HG02885 (cell line): ENCODE data around the gene TMCC1.
"Not testable (repeated sequence)": the region's sequence is repeated elsewhere in the genome, so short reads cannot be mapped to it uniquely, and the experiment has no call there.

Experiments
- ATAC-seq: cut with Tn5 transposase; IDR thresholded peaks from one replicate; pipeline ENCODE4 v1.9.1; 2021; ENCODE audit warnings: mild to moderate bottlenecking; ENCODE audit not compliant: unreplicated experiment, poor library complexity

TMCC1 gene

DNA sequence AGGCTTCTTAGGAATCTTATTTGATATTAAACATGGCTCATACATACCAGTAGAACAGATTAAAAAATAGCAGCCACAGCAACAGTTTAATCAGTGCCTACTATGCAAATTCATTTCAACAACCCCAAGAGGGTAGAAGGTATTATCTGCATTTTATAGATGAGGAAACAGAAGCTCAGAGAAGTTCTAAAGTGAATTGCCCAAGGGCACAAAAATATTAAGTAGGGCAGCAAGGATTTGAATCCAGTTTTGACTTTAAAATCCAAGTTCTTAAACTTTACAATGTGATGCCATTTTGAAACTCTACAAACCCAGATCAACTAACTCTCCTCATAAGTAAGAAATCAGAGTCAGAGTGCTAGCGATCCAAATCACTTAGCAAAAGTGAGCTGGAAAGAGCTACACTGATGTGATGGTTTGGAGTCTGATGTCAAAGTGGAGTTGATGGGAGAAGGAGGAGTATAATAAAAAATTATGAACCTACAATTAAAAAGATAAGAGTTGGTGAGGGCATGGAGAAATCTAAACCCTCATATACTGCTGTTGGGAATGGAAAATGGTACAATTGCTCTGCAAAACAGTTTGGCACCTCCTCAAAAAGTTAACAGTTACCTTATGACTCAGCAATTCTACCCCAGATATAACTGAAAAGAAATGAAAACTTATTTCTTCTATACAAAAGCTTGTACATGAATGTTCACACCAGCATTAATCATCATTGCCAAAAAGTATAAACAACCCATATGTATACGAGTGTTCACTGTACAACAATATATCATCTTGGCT, 236.1 kb downstream of the TMCC1 start:
- ATAC-seq, result no peak

GRCh38 chr3:129656659-129657247, 236.8 kb downstream of the TMCC1 start:
- no peak for ATAC-seq

DNA sequence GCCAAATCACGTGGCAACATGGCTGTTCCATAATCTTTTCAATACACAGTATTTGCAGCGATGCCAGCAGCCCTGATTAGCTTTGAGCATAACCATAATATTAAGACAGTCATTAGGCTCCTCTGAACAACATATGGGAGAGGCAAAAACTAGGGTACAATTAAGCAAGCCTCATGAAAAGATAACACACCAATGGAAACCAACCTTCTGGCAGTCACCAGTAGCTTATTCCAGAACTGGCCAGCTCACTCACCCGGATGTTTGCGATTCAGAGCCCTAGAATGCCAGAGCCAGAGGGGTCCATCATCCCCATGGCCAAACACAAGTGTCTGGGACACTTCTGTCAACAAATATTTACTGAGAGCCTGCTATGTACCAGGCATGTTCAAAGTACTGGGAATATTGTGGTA, 238.2 kb downstream of the TMCC1 start:
- no peak for ATAC-seq

- no peak for ATAC-seq
Measured at GRCh38 chr3:129654131-129654530, 239.4 kb downstream of the TMCC1 start.

DNA sequence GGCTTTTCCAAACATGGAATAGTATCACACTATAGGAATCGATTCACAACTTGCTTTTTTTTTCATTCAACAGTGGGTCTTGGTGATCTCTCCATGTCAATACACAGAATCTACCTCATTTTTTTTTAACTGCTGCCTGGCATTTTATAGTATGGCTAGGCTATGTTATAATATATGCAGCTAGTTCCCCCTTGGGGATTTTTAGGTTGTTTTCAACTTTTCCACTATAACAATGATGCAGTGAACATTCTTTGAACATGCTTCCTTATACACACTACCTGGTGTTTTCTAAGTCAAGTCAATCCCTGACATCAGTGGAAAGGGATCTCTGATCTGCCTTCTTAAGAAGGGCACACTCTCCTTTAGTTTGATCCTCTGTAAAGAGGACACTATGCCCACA, 240.5 kb downstream of the TMCC1 start:
- no peak for ATAC-seq

DNA sequence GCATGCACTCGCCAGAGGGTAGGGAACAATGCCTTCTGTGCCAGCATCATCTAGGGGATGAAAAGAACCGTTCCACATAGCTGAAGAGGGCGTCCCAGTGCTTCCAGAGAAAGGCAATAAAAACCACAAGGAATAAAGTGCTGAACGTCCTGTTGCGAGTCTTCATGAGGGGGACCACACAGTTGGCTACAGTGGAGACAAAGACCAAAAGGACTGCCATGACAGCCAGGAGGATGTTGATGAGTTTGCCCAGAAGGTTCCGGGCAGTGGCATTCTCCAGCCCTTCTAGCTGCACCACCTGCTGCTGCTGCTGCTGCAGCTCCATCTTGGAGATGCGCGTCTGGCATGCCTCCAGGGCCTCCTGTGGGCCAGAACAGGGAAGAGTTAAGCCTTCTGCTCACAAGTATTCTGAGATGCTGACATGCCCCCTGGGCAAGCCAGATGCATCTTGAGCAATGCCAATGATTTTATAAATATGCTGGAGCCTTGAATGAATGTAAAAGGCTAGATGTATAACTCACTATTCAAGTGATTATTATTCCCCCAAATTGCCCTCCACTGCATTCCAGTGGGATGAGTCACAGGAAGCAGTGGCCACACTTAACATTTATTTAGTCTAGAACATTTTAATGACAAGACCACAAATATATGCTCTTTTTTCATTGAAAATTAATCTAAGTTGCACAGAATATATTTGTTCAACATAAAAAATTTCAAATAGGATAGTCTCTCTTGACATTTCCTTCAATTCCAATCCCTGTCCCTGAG, 241.9 kb downstream of the TMCC1 start:
- no peak for ATAC-seq

GRCh38 chr3:129650256-129650872, 243.1 kb downstream of the TMCC1 start:
- no peak for ATAC-seq

- no peak for ATAC-seq
Measured at GRCh38 chr3:129648391-129648790, 245.1 kb downstream of the TMCC1 start.

DNA sequence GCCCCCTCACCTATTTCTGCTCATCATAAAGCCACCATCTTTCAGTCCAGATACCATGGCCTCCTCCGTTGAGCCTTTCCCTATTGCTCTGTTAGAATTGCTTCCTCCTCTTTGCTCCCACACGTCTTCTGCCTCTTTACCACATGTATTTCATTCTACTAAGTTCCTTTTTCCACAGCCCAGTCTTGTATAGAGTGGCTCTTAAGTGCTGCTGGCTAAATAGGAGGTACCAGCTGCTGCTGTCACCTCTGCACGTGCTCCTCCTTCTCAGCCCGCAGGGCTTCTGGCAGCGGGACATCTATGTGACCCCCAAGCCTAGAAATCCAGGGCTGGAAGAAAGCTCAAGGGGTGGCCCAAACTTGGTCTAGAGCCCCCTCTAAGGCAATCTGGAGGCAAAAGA, 248.2 kb downstream of the TMCC1 start:
- no peak for ATAC-seq

GRCh38 chr3:129644836-129645235, 248.7 kb downstream of the TMCC1 start:
- no peak for ATAC-seq

DNA sequence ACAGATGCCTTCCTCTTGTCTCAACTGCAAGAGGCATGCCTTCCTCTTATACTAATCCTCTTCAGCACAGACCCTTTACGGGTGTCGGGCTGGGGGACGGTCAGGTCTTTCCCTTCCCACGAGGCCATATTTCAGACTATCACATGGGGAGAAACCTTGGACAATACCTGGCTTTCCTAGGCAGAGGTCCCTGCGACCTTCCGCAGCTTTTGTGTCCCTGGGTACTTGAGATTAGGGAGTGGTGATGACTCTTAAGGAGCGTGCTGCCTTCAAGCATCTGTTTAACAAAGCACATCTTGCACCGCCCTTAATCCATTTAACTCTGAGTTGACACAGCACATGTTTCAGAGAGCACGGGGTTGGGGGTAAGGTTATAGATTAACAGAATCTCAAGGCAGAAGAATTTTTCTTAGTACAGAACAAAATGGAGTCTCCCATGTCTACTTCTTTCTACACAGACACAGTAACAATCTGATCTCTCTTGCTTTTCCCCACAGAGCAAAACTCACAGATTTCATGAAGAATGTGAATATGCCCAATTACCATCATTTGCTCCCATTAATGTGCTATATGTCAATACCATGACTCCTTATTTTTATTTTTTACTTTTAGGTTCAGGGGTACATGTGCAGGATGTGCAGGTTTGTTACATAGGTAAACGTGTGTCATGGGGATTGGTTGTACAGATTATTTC, 251.8 kb downstream of the TMCC1 start:
- not testable (repeated sequence) for ATAC-seq

- not testable (repeated sequence) for ATAC-seq
Measured at GRCh38 chr3:129640985-129641384, 252.5 kb downstream of the TMCC1 start.

- ATAC-seq, result no peak
Measured at GRCh38 chr3:129638481-129638880, 255.0 kb downstream of the TMCC1 start.

- no peak for ATAC-seq
Measured at GRCh38 chr3:129636082-129636481, 257.4 kb downstream of the TMCC1 start.

DNA sequence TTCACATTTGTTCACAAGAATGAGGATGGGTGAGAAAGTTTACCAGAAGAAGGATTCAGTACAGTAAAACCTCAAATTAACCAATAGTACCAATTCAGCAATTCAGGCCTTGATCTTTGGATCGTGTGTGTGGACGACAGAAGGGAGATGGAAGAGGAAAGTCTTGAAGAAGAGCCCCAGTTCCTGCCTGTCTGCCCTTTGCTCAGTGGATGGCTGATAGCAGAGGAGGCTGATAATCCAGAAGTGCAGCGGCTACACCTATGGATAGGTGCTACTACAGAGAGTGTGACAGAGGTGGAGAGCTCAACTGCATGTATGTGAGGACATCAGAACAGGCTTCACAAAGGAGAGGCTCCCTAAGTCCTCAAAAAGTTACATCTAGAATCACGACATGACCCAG, 257.9 kb downstream of the TMCC1 start:
- no peak for ATAC-seq

DNA sequence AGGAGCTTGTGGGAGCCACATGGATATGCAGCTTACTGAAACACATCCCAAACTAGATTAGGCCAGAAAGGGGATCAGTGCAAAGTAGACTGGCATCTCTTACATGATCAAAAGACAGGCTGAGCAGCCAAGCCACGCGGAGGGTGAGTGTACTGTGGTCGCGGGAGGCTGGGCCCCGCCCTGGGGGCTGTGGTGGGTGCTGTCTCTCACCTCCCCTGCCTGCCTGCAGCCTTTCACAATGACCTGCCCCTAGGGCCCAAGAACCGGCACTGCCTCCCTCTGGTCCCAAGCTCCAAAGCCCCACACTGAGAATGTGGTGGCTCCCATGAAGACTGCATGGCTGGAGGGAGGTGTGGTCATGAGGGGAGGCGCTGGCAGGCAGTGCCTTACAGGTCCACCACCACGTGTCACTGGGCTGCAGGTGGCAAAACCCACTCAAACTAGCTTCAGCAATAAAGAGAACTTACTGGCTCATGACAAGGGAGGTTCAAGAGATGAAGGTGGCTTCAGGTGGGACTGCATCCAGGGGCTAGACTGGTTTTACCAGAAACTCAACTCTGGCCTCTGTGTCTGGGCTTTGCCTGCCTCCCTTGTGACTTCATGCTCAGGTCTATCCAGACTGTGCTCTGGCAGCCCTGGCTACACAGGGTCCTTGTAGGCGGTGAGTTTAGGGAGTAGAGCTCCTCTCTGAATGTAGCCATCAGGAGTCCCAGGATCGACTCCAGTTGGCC, 259.6 kb downstream of the TMCC1 start:
- ATAC-seq, result no peak

DNA sequence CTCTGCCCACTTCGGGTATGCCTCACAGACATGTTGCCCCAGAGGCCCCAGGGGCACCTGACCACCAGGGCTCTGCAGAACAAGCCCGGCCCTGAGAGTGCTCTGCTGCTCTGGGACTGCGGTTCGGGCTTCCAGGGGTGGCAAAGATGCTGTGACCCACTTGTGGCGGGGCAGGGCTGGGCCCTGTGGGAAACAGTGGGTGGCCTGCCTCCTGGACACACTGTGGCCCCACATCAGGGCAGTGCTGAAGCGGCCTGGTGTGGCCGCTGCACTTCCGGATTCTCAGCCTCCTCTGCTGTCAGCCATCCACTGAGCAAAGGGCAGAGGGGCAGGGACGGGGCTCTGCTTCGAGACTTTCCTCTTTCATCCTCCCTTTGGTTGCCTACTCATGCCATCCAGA, 260.5 kb downstream of the TMCC1 start:
- ATAC-seq, result no peak

DNA sequence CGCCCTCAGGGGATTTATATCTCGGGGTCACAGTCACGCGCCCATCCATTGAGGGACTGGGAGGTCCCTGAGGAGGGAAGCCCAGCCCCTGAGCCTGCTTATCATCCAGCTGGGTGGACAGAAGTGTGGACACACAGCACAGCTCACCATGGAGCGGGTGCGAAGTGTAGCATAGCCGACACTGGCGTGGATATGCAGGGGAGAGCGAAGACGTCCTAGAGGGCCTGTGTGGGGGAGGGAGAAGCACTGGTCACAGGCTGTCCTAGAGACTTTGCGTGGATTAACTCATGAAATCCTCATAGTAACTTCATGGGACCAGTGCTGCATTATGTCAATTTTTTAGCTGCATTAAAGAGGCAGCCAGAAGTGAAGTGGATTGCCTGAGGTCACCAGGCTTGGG, 261.0 kb downstream of the TMCC1 start:
- no peak for ATAC-seq

GRCh38 chr3:129632056-129632455, 261.5 kb downstream of the TMCC1 start:
- no peak for ATAC-seq

- ATAC-seq, result no peak
Measured at GRCh38 chr3:129629011-129629410, 264.5 kb downstream of the TMCC1 start.
